GM18909 (cell line): Measurements from ENCODE around the gene HYCC1.
A peak's percentile ranks its signal among the peaks of the same experiment; 100 is the strongest.

Experiments
- ATAC-seq: cut with Tn5 transposase; IDR thresholded peaks from one replicate; pipeline ENCODE4 v1.9.1; 2021; ENCODE audit warnings: mild to moderate bottlenecking; ENCODE audit not compliant: unreplicated experiment, poor library complexity

HYCC1 gene

DNA sequence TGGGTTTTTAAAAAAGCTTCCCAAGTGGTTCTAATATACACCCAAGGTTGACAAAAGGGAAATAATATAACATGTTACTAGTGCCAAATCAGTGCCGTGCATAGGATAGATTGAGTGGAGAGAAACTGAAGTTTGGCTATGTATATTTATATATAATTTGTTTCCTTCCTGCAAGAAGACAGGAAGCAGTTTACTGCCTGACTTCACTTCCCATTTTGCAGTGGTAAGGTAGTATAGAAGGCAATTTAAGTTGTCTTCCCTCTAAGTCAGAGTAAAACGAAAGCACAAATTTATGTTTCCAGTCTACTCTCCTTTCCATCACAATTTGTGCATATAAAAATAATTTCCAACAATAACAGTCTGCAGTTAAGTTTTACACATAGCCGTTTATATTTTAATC is 3.4 kb upstream of the HYCC1 start:
- no peak for ATAC-seq

DNA sequence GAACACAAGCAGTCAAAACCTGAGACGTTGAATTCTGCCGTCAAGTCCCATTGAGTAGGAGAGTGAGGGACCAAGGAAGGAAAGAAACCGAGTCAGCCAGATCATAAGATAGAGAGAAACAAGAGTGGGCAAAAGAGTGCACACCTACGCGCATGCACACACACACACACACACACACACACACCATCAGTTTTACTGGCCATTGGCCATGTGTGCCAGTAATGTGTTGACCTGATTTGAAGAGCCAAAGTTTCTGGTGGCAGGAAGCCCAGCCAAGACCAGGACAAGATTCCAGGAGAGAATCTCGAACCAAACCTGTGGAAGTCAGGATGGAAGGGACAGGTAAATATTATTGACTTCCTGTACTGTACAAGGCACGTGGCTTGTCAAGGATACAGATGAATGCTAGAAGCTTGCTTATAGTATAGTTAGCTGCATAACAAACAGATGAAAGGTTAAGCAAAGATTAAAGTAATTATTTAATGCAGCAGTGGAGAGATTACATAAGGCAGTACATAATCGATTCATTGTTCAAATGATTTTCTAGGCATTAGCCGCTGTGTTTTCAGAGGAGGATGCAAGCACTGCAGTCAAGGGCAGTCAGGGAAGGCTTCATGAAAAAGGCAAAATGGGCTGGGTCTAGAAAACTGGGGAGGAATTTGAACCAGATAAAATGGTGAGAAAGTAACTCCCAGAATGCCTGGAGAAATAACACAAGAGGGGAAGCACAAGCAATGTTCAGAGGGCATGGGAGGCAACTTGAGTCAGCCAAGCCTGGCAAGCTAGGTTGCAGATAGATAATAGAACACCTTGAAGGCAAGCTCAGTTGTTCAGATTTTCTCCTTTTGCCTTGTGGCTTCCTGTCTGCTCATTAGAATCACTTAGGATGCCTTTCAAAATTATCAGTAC is 2.7 kb upstream of the HYCC1 start:
- no peak for ATAC-seq

DNA sequence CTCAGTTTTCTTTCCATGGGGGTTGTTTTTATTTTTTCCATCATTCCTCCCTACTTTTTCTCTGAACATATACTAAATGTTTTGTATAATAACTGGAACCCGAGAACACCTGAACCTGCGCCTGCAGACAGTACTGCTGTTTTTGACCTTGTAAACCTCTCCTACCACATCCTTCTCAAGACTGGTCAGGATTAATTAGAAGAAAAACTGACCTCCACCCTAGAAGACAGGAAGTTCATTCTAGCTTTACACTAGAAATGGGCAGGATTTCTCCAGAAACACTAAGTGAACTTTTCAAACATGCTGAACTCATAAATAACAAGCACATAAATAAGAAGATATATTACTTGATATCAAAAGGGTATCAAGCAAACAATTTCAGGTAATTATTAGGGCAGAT is 751 bp upstream of the HYCC1 start:
- ATAC-seq = no peak

DNA sequence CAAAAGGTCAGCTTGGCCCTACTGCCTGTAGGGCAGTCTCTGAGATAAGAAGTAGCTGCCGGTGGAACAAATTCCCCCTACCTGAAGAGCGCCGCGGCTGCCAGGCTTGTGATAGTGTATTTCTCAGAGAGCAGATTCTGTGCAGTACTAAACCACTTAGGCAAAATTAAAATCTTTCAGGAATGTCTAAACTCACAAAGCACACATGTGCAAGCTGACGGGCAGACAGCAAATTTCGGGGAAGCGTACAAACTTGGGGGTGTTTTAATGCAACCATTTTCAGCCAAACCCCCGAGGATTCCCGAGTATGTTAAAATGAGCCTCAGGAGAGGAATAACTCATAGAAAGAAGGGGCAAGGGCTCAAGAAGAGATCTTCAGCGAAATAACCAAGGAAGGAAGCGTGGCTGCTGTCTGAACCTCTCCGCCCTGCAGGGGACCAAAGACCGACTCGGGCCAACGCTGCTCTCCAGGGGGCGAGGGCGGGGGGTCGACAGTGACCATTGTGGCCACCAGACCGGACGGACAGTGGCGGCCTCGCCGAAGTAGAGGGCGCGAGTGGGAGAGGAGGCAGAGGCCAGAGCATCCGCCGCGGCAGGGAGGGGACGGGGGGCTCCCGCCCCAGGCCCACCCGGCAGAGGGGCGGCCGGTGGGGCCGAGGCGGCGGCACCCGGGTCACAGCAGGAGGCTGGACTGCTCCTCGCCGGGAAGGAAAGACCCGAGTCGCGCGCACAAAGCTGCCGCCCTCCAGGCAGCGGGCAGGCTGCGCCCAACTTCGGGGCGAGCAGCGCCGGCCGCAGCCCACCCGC is 819 bp downstream of the HYCC1 start:
- ATAC-seq = peak; percentile 16

DNA sequence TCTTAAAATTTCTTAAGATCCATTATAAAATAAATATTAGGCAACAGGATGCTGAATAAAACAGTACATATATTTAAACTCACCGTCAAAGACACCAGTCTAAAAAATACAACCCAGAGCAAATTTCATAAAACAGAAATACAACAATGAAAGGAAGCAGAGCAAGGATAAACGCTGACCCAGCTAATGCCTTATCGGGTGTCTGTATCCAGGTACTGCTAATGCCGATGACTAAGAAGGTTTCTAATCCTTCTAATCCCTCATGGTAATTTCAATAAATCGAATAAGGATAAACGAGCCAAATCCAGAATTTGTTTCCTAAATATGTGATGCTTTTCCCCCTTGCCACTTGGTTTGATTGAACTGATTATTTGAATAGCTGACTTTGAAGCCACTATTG is 1.7 kb downstream of the HYCC1 start:
- no peak for ATAC-seq

DNA sequence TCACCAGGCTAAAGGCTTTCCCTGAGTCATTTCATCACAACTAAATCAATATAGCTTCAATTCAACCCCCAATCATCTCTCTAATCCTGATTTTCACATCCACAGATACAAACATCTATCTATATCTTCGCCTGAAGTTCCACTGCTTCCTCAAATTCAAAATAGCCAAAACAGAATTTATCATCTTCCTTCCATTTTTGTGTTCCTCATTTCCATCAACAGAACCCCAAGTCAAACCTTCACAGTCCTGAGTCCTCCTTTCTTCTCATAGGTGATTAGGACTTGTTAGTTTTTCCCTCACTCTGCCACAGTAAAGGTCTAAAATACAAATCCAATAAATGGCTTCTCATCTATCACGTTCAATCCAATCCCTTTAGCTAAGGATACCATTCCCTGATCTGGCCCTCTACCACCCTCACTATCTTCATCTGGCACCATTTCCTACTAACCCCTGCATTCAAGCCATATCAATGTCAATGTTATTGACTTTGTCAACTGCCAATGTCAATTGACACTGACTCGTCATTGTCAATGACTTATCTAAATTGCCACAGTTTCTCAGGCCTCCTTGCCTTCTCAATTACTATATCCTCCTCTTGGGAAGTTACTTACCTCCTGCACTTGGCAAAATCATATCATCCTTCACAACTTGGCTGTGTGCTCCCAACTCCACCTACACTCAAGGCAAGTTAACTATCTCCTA is 2.6 kb downstream of the HYCC1 start:
- ATAC-seq = no peak

DNA sequence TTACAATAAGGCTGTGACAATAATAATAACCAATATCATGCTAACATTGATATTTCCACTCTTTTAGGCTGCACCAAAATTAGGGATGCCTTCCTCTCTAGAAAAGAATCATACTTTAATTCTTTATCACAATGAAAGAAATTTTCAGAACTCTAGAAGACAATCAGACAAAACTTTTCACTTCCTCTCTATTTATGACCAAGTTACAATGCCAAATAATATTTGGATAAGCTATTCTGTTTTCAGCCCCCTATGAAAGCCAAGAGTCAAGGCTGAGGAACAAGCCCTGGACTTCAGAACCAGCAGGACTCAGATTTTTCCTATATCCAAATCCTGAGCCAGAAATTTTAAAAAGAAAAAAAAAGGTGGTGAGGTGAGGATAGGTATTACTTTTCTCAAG is 4.6 kb downstream of the HYCC1 start:
- no peak for ATAC-seq

DNA sequence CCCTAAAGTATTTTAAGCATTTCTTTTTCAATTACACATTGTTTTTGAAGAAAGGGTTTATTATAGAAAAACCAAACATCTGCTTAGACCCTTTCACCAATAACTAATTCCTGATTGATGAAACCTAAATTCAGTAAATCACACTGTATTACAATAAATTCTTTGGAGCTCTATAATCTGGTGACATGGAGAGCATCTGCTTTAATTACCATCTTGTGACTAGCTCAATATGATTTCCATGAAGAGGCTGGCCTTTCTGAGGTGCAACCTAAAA is 9.7 kb downstream of the HYCC1 start:
- ATAC-seq = no peak

DNA sequence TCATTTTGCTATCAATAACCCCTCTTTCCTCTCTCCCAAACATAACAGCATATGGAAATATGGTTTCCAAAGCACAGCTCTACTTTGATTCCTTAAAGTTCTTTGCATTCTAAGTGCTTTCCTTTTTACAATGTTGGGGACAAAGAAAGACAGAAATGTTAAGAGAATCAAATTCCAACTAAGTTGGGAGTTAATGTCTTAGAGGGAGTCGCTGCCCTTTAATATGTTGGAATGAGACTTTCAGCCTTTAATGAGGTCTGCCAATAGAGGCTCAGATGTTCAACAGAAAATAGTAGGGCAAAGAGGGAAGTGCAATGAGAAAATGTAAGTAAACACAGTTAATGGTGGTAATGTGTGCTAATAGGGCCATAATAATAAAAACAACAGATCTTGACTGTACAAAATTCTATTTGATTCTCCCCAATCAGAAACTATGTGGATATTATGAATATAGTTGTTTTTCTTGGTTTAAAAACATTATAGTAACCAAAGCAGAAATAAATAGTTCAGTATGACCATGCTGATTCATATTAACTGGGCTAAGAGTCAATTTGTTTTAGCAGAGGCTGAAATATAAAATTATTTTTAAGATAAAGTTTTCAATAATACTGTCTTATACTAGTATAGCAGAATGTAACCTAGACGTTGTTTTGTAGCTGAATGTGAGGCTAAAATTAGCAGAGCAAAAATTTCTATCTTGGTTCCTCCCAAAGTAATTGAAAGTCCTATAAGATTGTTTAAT is 10.3 kb downstream of the HYCC1 start:
- ATAC-seq = no peak

DNA sequence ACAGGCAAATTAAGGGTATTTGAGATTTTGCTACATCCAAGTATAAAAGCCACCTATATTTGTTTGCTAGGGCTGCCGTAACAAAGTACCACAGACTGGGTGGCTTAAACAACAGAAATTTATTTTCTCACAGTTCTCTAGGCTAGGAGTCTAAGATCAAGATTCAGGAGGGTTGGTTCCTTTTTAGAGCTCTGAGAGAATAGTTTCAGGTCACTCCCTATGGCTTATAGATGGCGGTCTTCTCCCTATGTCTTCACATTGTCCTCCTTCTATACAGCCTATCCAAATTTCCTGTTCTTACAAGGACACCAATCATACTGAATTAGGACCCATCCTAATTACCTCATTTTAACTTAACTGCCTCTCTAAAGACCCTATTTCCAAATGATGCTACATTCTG is 11.2 kb downstream of the HYCC1 start:
- no peak for ATAC-seq

DNA sequence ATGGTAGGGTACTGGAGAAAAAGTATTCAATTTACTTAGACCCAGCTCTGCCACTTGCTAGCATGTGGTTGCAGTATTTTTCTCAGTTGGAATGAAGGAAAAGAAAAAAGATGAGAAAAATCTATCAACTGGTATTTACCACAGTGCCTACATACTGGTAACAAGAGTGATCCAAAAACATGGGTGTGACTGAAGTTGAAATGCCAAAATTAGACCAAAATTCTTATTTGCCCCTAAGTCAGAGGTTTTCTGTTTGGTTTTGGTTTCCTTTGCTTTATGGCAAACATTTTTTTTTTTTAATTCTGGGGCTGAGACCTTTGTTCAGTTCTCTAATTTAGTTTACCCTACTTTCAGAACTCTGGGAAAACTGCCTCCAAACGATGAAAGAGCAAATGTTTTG is 12.3 kb downstream of the HYCC1 start:
- ATAC-seq = no peak

DNA sequence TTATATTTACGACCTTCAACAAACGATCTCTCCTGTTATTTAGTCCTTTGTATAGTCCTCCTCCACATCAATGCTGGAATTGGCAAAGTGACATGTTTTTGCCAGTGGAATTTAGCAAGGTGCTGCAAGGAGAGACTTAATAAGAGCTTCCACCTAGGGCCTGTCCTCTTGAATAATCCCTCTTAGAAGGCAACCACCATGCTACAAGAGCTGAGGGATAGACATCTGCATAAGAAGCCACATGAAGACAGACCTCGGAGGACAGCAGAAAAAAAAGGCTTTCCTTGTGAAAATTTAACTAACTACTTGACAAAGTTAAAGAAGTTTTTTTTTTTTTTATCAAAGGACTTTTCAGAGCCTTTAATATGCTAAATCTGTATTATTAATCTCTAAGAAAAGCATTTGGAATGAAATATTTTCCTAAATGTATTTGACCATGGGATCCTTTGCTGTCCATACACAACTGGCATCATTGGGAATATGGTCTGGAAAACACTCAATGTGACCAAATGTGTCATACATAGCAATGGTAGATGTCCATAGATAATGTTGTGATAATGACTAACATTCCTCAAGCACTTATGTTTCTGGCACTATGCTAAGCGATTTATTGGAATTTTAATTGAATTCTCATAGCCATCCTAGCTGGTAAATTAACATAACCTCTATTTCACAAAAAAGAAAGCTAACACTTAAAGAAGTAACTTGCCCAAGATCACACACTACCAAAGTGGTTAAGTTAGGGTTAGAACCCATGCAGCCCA is 13.2 kb downstream of the HYCC1 start:
- no peak for ATAC-seq

DNA sequence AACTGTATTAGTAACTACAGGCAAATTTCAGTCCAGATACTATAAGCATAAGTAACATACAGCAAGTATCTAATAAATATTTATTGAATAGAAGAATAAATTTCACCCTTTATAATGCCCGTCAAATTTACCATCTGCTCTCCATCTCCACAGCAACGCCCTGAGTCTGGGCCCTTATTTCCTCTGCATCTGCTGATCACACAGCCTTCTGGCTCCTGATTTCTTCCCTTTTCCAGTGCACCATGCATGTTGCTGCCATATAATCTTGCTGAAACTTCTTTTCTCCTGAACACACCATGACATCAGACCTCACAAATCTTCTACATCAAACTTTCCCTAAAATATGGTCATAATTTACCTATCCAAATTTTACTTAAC is 15.4 kb downstream of the HYCC1 start:
- ATAC-seq = no peak

DNA sequence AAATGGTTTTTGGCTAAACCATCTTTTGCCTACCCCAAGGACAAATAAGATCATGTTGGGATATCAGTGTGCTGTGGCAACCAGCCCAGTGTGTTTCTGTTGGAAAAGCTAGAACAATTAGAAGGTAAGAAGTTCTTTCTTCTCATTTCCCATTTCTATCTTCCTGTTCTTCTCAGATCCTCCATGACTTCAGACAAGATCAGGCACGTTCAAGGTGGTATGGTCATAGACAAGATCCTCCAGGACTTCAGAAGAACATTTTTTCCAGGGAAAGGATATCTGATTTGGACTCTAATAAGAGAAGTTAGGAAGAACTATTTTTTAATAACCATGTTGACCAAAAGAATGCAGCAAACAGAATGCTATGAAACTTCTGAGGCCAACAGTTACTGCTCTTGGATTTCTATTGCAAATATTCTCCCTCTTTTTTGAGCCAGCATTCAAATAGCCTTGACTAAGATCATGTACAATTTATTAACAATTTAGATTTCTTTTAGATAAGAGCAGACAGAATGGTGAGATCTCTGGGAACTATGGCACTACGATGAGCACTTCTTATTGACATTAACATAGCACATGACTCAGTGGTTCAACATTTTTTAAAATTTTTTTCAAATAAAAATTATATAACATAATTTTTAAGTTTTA is 15.9 kb downstream of the HYCC1 start:
- ATAC-seq = no peak

DNA sequence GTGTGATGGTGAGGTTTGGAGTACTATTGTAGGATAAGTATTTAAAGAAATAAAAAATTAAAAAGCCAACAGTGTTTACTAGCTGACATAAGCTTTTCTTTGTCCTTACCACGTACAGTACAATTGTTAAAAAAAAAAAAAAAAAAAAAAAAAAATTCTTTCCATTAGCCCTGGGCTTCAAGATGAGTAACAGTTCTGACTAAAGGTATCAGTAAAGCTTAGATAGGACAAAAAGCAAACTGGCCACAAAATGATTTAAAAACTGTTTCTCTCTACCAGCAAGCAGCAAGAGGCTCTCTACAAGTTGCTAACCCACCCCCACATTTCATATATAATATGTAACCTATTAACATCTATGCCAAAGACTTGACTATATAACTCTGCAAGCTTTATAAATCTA is 17.5 kb downstream of the HYCC1 start:
- peak; percentile 35 for ATAC-seq

DNA sequence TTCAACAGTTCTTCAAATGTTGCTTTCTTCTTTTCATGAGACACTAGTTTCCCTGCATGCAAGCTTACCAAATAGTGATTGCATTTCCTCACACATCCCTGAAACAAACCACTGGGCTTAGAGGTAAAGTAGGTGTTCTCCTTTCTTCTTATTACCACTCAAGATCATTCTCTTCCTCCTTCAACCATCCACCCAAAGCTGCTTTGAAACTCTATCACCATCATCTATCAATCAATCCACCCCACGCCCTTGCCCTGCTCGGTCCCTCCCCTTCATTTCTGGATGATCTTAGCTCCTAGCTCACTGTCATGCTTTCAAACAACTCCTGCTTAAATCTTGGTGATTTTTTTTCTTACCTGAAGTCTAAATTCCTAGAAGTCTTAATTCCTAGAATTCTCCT is 18.9 kb downstream of the HYCC1 start:
- no peak for ATAC-seq

DNA sequence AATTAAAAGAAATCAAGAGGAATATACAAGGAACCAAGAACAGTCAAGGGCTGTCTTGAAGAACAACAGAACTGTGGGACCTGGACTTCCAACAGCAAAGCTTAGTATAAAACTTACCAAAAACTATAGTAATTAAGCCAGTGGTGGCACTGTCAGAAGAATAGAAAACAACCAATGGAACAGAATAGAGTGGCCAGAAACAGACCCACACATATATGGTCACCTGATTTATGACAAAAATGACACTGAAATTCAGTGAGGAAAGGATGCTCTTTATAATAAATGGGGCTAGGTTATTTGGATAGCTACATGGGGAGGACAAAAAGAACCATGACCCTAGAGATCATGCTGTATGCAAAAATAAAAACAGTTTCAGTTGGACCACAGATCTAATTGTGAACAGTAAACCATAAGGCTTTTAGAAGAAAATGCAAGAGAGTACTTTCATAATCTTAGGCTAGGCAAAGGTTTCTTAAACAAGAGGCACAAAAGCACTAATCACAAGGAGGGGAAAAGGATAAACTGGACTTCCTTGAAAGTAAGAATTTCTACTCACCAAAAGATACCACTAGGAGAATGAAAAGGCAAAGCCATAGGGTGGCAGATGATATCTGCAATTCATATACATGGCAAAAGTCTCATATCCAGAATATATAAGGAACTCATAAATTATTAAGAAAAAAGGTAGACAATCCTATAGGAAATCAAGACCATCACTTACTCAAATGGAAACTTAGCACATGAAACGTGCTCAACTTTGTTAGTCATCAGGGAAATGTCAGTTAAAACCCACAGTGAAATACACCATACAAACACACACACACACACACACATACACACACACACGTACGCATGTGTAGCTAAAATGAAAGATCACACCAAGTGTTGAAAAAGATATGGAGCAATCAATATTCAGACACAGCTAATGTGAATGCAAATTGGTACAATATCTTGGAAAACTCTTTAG is 20.8 kb downstream of the HYCC1 start:
- peak; percentile 85 for ATAC-seq

DNA sequence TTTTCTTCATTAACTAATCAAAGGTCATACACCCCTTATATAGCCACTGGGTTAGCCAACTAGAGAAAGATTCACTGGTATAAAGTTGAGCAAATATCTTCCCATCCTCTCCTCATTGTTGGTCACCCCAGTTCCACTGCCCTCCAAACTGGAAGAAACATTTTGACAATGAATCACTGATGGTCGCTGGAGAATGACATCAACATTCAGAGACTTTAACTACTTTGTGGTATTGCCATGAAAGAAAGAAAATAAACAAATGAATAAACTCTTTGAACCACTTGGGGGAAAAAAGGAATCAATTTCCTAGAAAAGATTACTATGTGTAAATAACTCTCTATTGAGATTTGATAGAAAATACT is 23.4 kb downstream of the HYCC1 start:
- ATAC-seq = no peak
